ENCODE results near the gene CUL3.

GRCh38 chr2:224585211-224586088 lies at the start of gene CUL3:
- peak; percentile 91 for TF ChIP-seq POLR2AphosphoS5 (IDR thresholded peaks at IDR 0.05; ENCODE audit: borderline replicate concordance, low read depth, low read length)
- no peak for TF ChIP-seq EZH2 (IDR thresholded peaks at IDR 0.05)
- TF ChIP-seq FOXP2 (optimal IDR thresholded peaks at IDR 0.05; ENCODE audit: control extremely low read depth, extremely low read length, insufficient read depth) = peak; percentile 54

All from SK-N-MC (cell line).